BE2C (cell line): ENCODE results near the gene NT5DC2.

Experiments
- DNase-seq: peaks from one replicate; pipeline ENCODE4 v3.0.0-alpha.2; 2020
- H3K27me3 ChIP-seq: fragments of 250-450 bp; sonication (Bioruptor Pico); 2 replicates; pipeline ENCODE4 v1.5.1; 2020; ENCODE audit warnings: mild to moderate bottlenecking
- H3K36me3 ChIP-seq: fragments of 250-450 bp; sonication (Bioruptor Pico); 2 replicates; pipeline ENCODE4 v1.5.1; 2020; ENCODE audit warnings: mild to moderate bottlenecking
- H3K4me1 ChIP-seq: fragments of 250-450 bp; sonication (Bioruptor Pico); 2 replicates; pipeline ENCODE4 v1.5.1; 2020
- H3K4me3 ChIP-seq: 2 replicates; pipeline ENCODE4 v1.5.1; 2011; ENCODE audit warnings: low read depth, low read length
- H3K9me3 ChIP-seq: fragments of 250-450 bp; sonication (Bioruptor Pico); 2 replicates; pipeline ENCODE4 v1.5.1; 2020
- CTCF ChIP-seq: IDR thresholded peaks from 2 replicates; pipeline ENCODE4 v1.5.1; 2012; ENCODE audit warnings: mild to moderate bottlenecking, low read depth, low read length

The NT5DC2 gene

DNA sequence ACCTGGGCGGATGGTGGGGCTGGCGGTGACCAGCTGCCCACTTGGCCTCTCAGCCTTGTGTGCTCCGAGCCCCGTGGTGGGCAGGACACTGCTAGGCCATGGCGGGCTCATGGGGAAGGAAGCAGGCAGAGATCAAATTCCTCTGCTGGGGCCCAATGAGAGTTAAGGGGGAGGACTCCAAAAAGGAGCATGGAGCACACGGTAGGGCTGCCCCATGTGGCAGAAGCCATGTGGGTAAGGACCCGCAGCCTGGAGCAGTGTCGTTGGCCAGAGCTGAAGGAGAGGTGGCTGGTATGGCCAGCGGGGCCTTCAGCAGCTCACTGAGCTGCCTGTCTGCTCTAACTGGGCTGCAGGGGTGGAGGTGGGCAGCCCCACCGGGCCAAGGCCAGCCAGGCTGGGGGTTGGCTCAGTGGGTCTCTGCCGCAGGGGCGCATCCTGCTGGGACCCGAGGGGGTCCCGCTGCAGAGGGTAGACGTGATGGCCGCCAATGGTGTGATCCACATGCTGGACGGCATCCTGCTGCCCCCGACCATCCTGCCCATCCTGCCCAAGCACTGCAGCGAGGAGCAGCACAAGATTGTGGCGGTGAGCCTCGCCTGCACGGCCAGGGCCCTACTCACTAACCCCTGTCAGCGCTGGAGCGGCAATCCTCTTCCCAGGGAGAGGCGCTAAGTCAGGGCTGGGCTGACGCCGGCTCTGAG is 27.2 kb downstream of the NT5DC2 start:
- no peaks in the 10 kb centered on the region for H3K9me3 ChIP-seq
- H3K4me1 ChIP-seq = no peaks in the 10 kb centered on the region
- TF ChIP-seq CTCF = no peak
- no peaks in the 10 kb centered on the region for H3K27me3 ChIP-seq
- DNase-seq = no peak
- H3K4me3 ChIP-seq = no peak overlapping the region
- no peaks in the 10 kb centered on the region for H3K36me3 ChIP-seq

DNA sequence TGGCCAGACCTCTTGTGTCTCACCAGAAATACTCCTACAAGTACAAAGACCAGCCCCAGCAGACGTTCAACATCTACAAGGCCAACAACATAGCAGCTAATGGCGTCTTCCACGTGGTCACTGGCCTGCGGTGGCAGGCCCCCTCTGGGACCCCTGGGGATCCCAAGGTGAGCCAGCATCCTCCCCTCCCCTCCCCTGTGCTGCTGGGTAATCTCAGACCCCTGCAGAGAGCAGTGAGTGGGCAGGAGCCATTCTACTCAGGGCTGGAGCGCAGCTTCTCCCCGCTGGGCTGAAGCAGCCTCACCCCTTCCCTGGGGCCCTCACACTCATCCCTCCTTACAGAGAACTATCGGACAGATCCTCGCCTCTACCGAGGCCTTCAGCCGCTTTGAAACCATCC is 28.7 kb downstream of the NT5DC2 start:
- Histone ChIP-seq H3K36me3 (no peaks in the 10 kb centered on the region), H3K9me3 (no peaks in the 10 kb centered on the region), H3K27me3 (no peaks in the 10 kb centered on the region), H3K4me1 (no peaks in the 10 kb centered on the region), H3K4me3 (no peak overlapping the region)
- DNase-seq = no peak
- TF ChIP-seq CTCF = no peak

DNA sequence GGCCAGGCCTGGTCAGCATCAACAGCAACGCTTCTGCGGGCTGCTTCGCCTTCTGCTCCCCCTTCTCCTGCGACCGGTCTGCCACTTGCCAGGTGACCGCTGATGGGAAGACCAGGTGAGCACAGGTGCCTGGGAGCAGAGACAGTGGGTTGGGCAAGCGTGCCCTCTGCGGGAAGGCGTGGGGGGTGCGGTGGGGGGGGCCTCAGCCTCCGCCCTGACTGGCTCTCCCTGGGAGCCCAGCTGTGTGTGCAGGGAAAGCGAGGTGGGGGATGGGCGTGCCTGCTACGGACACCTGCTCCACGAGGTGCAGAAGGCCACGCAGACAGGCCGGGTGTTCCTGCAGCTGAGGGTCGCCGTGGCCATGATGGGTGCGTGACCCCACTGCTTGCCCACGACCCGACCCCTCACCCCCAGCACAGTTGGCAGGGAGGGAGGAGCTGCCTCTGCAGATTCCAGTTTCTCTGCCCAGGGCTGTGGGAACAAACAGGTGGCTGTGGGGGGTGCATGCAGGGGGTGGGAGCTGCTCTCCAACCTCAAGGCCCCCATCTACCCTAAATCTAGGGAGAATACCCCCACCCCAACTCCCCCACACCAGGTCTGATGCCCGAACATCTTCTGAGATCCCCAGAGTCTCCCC is 29.8 kb downstream of the NT5DC2 start:
- no peak overlapping the region for H3K4me3 ChIP-seq
- no peaks in the 10 kb centered on the region for H3K9me3 ChIP-seq
- H3K27me3 ChIP-seq = no peaks in the 10 kb centered on the region
- DNase-seq = no peak
- H3K4me1 ChIP-seq = no peaks in the 10 kb centered on the region
- no peak for TF ChIP-seq CTCF
- H3K36me3 ChIP-seq = no peaks in the 10 kb centered on the region

- no peaks in the 10 kb centered on the region for H3K9me3 ChIP-seq
- no peaks in the 10 kb centered on the region for H3K36me3 ChIP-seq
- no peak for TF ChIP-seq CTCF
- H3K4me1 ChIP-seq = no peaks in the 10 kb centered on the region
- H3K27me3 ChIP-seq = no peaks in the 10 kb centered on the region
- H3K4me3 ChIP-seq = no peak overlapping the region
- no peak for DNase-seq
These were observed 30.8 kb downstream of the NT5DC2 start for GRCh38 chr3:52502808-52503350.

DNA sequence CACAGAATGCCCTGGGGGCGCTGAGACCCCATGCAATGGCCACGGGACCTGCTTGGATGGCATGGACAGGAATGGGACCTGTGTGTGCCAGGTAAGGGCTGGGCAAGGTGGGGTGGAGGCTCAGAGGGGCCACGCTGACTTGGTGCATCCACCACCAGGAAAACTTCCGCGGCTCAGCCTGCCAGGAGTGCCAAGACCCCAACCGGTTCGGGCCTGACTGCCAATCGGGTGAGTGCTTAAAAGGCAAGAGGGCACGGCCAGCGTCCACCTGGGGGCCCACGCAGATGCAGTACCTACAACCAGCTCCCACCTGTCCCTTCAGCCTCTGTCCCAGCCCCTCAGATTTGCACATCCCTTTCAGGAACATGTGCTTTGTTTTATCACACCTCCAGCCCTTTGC is 31.7 kb downstream of the NT5DC2 start:
- Histone ChIP-seq H3K9me3 (no peaks in the 10 kb centered on the region), H3K4me1 (no peaks in the 10 kb centered on the region), H3K27me3 (no peaks in the 10 kb centered on the region), H3K4me3 (no peak overlapping the region), H3K36me3 (no peaks in the 10 kb centered on the region)
- DNase-seq = no peak
- TF ChIP-seq CTCF = no peak

GRCh38 chr3:52501046-52501445 is 32.6 kb downstream of the NT5DC2 start:
- Histone ChIP-seq H3K9me3 (no peaks in the 10 kb centered on the region), H3K4me1 (no peaks in the 10 kb centered on the region), H3K36me3 (no peaks in the 10 kb centered on the region), H3K4me3 (no peak overlapping the region), H3K27me3 (no peaks in the 10 kb centered on the region)
- no peak for TF ChIP-seq CTCF
- DNase-seq = no peak
